Measurements from ENCODE around the gene CSK. TPM values are rescaled to one million over a fixed set of nuclear protein-coding genes. Genes with fewer than 3 reads are reported as not detected.
A peak's percentile ranks its signal among the peaks of the same experiment; 100 is the strongest.

CSK gene
- total and polyA plus RNA-seq, 2 donors (not counting 1 experiment from before 2014, with no cell fraction given) = 325 to 651 TPM

GRCh38 chr15:74842581-74843444, 60.9 kb downstream of the CSK start, which contains the start of gene ULK3:
Gene ULK3 (minus strand): TSS chr15:74843156. CDS start chr15:74843105, 51 bp downstream.
- Histone ChIP-seq H3K4me3 (ENCODE audit: control extremely low read depth in 1 of 5, extremely low read depth in 1 of 5, insufficient read depth in 1 of 5, low read depth in 2 of 5, low read length in 4 of 5) (peak within 1 kb of the TSS; percentile 65 to 88 (median 72)), H3K9me3 (ENCODE audit: control extremely low read depth in 1 of 3, control insufficient read depth in 2 of 3, insufficient read depth in 1 of 3, low read length in 2 of 3) (no peaks in the 10 kb centered on the region), H3K9ac (ENCODE audit: low read length) (peak within 1 kb of the TSS; percentile 80), H4K20me1 (ENCODE audit: control insufficient read depth, insufficient read depth, low read length, poor library complexity, severe bottlenecking) (no peaks in the 10 kb centered on the region), H3K79me2 (ENCODE audit: control insufficient read depth, insufficient read depth, low read length) (peaks cover 7% of the 10 kb centered on the region), H3K27ac (ENCODE audit: low read length in 2 of 2) (peak within 1 kb of the TSS; percentile 78 to 81), H3K27me3 (replicated peaks in 1 of 4; ENCODE audit: control extremely low read depth in 1 of 4, control insufficient read depth in 3 of 4, insufficient read depth in 4 of 4, low read length in 3 of 4) (no peaks in the 10 kb centered on the region), H2AFZ (ENCODE audit: insufficient read depth, low read depth, low read length, poor library complexity, severe bottlenecking) (peak within 1 kb of the TSS; percentile 95), H3K36me3 (replicated peaks in 1 of 2; ENCODE audit: control extremely low read depth in 1 of 2, control insufficient read depth in 1 of 2, extremely low read depth in 1 of 2, insufficient read depth in 2 of 2, low read length in 1 of 2) (peaks cover 0 to 21% of the 10 kb centered on the region in 2 experiments), H3K4me2 (replicated peaks; ENCODE audit: low read depth, low read length, poor library complexity, severe bottlenecking) (peak within 1 kb of the TSS; percentile 88), H3K4me1 (ENCODE audit: control insufficient read depth in 2 of 2, insufficient read depth in 2 of 2, low read length in 2 of 2) (peaks cover 26 to 40% of the 10 kb centered on the region in 2 donors)
- ATAC-seq (ENCODE audit: low read depth) (peak; percentile 95), DNase-seq (peak; percentile 95)
- Mint-ChIP-seq H3K4me3 (peak within 1 kb of the TSS; percentile 91), H3K27me3 (no peaks in the 10 kb centered on the region), H3K4me1 (peaks cover 43% of the 10 kb centered on the region), H3K27ac (peak within 1 kb of the TSS; percentile 92), H3K9me3 (ENCODE audit: insufficient read depth) (no peaks in the 10 kb centered on the region)
- ChIA-PET CTCF (interaction anchor here (0.5 to 10.2 kb wide), 15 partner anchors 11 to 226 kb away, joined by 3 to 98 read pairs (median 5); partner anchors contain the start of gene MPI), POLR2A (interaction anchor here (0.7 to 1.8 kb wide), 6 partner anchors 14 to 96 kb away, joined by 3 to 10 read pairs (median 4); no protein-coding TSS in a partner anchor)
- intact Hi-C loops (cut with micrococcal nuclease) = loop anchor here (1.0 to 5.0 kb wide), 8 partner anchors 30 to 229 kb away; partner anchors contain the start of genes FAM219B and SCAMP2
- under 1% methylated on average over 84 of the region's 84 CpGs for WGBS (ENCODE audit: insufficient coverage)
- TF ChIP-seq EZH2 (IDR thresholded peaks at IDR 0.05; ENCODE audit: borderline replicate concordance, insufficient read depth, low read depth, low read length, poor library complexity, severe bottlenecking) = no peak
- TF ChIP-seq, protein P1, sequence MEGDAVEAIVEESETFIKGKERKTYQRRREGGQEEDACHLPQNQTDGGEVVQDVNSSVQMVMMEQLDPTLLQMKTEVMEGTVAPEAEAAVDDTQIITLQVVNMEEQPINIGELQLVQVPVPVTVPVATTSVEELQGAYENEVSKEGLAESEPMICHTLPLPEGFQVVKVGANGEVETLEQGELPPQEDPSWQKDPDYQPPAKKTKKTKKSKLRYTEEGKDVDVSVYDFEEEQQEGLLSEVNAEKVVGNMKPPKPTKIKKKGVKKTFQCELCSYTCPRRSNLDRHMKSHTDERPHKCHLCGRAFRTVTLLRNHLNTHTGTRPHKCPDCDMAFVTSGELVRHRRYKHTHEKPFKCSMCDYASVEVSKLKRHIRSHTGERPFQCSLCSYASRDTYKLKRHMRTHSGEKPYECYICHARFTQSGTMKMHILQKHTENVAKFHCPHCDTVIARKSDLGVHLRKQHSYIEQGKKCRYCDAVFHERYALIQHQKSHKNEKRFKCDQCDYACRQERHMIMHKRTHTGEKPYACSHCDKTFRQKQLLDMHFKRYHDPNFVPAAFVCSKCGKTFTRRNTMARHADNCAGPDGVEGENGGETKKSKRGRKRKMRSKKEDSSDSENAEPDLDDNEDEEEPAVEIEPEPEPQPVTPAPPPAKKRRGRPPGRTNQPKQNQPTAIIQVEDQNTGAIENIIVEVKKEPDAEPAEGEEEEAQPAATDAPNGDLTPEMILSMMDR (IDR thresholded peaks at IDR 0.05) = peak; percentile 80

Data from B cell (primary cell).